ENCODE measurements around the gene PPP2R5E. TPM values are rescaled to one million over a fixed set of nuclear protein-coding genes. Genes with fewer than 3 reads are reported as not detected.

Gene PPP2R5E
- total RNA-seq, 2 donors from 2014 or later = 34.4 to 44.5 TPM

GRCh38 chr14:63477556-63477955 is 65.6 kb downstream of the PPP2R5E start:
- intact Hi-C loops (cut with DNase I) = no loop called here
- DNase-seq (ENCODE audit: low spot score) = no peak

DNA sequence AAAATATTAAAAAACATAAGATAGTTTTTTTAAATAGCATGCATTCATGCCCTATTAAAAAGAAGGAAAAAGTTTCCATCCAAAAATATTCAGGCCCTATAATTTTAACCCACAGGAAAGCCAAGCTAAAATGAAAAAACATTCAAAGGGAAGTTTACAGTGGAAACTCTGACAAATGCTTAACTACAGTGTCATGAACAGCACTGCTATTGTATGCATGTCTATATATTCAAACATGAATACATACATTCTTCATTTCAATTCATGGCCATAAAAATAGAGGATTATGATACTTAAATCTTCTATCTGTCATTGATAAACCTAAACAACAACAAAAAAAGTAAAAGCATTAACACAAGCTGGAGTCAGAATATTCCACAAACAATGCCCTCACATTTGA is 67.4 kb downstream of the PPP2R5E start:
- intact Hi-C loops (cut with DNase I) = no loop called here
- DNase-seq (ENCODE audit: low spot score) = no peak

GRCh38 chr14:63474844-63475243 is 68.3 kb downstream of the PPP2R5E start:
- intact Hi-C loops (cut with DNase I) = no loop called here
- DNase-seq (ENCODE audit: low spot score) = no peak

GRCh38 chr14:63474111-63474510 is 69.1 kb downstream of the PPP2R5E start:
- intact Hi-C loops (cut with DNase I) = no loop called here
- DNase-seq (ENCODE audit: low spot score) = no peak

GRCh38 chr14:63472986-63473788 is 70.0 kb downstream of the PPP2R5E start:
- DNase-seq (ENCODE audit: low spot score) = no peak
- intact Hi-C loops (cut with DNase I) = no loop called here

GRCh38 chr14:63470962-63471793 is 72.0 kb downstream of the PPP2R5E start:
- intact Hi-C loops (cut with DNase I) = no loop called here
- DNase-seq (ENCODE audit: low spot score) = no peak

DNA sequence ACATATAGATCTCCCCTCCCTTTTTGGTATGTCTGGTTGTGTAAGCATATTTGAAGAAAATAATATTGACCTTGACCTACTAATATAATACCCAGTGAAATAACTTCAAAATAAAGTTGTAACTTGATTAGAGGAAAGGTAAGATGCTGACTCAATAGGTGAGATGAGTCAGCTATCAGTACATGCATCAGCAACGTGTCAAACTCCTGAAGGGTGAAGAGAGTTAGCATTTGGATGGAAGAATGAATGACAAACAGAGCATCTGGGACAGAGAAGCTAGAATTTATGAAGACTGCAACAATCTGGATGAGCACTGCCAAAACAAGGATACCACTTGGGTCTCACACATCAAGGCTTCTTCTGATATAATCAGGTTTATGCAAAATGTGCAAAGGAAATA is 74.9 kb downstream of the PPP2R5E start:
- no peak for DNase-seq (ENCODE audit: low spot score)
- intact Hi-C loops (cut with DNase I) = no loop called here

GRCh38 chr14:63467440-63468072 is 75.6 kb downstream of the PPP2R5E start:
- intact Hi-C loops (cut with DNase I) = no loop called here
- no peak for DNase-seq (ENCODE audit: low spot score)

DNA sequence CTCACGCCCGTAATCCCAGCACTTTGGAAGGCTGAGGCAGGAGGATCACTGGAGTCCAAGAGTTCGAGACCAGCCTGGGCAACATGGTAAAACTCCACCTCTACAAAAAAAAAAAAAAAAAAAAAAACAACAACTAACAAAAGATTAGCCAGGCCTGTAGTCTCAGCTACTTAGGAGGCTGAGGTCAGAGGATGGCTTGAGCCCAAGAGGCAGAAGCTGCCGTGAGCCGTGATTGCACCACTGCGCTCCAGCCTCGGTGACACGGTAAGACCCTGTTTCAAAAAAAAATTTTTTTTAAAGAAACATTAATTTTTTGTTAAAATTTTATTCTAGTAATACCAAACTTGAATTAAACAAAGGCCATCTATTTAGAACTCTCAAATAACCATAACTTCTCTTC is 77.8 kb downstream of the PPP2R5E start:
- no peak for DNase-seq (ENCODE audit: low spot score)
- intact Hi-C loops (cut with DNase I) = no loop called here

DNA sequence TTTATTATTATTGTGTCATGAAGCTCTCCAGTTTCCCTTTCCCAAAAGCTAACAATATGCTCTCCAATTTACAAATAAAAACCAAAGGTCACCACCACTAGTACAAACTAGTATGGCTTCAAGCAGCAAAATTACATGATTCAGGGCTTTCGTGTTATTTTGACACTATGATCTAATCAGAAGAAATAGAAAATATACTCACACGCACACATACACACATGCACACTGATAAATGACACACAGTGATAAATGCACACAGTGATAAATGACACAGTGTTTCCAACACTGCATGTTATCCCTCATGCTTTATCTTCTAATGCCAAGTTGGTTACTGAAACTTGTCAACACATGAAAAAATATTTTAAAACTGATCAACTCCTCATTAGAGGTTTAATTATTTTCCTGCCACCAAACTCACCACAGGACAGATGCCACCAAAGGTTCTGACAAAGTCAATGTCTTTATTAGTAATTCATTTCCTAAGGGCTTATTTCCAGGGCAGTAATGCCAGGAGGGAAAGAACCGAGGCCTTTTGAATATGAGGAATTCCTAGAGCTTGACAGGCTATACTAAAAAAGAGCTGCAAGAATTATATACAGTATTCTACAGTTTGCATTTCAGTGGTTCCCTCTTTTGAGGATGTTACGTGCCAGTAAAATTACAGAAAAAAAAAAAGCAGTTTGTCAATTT is 82.4 kb downstream of the PPP2R5E start:
- no peak for DNase-seq (ENCODE audit: low spot score)
- intact Hi-C loops (cut with DNase I) = no loop called here

GRCh38 chr14:63459738-63460137 is 83.4 kb downstream of the PPP2R5E start:
- no peak for DNase-seq (ENCODE audit: low spot score)
- intact Hi-C loops (cut with DNase I) = no loop called here

DNA sequence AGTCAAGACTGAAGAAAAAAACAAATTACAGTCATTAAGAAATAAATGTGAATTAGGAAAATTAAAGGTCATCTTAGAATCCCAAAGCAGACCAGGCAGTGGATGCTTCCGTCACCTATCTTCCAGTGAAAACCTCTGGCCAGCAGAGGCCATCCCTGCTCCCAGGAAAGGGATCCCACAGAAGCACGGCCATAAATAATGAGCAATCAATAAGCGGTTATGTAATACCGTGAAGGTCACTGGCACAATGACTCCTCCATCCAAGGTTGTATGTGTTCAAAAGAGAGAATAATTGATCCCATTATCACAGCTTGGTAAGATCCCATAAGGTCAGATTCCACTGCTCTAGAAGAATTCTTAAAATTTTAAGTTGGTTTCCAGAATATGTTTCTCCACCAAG is 85.7 kb downstream of the PPP2R5E start:
- no peak for DNase-seq (ENCODE audit: low spot score)
- intact Hi-C loops (cut with DNase I) = no loop called here

GRCh38 chr14:63454863-63455622 is 88.1 kb downstream of the PPP2R5E start:
- intact Hi-C loops (cut with DNase I) = no loop called here
- DNase-seq (ENCODE audit: low spot score) = no peak

DNA sequence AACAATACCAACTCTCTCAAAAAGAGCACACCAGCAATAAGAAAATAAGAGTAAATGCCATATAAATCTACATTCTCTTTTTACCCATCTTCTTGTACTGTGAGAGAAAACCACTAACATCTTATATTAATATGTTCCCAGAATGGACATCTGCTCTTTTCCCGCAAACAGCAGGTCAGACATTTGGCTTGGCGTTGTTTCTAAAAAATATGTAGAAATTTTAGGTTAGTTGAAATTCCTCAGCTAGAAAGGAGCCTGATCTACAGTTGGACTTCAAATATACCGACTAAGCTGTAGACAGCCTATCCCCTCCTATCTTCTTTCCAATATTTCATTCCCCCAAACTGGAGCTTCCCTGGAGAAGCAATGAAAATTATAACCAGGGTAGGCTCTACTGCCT is 88.7 kb downstream of the PPP2R5E start:
- intact Hi-C loops (cut with DNase I) = no loop called here
- no peak for DNase-seq (ENCODE audit: low spot score)

- intact Hi-C loops (cut with DNase I) = no loop called here
- no peak for DNase-seq (ENCODE audit: low spot score)
Measured at GRCh38 chr14:63453443-63453936, 89.7 kb downstream of the PPP2R5E start.

GRCh38 chr14:63452796-63453195 is 90.4 kb downstream of the PPP2R5E start:
- intact Hi-C loops (cut with DNase I) = no loop called here
- no peak for DNase-seq (ENCODE audit: low spot score)

GRCh38 chr14:63448841-63449240 is 94.3 kb downstream of the PPP2R5E start:
- intact Hi-C loops (cut with DNase I) = no loop called here
- no peak for DNase-seq (ENCODE audit: low spot score)

GRCh38 chr14:63444588-63444987 is 98.6 kb downstream of the PPP2R5E start:
- intact Hi-C loops (cut with DNase I) = no loop called here
- no peak for DNase-seq (ENCODE audit: low spot score)

DNA sequence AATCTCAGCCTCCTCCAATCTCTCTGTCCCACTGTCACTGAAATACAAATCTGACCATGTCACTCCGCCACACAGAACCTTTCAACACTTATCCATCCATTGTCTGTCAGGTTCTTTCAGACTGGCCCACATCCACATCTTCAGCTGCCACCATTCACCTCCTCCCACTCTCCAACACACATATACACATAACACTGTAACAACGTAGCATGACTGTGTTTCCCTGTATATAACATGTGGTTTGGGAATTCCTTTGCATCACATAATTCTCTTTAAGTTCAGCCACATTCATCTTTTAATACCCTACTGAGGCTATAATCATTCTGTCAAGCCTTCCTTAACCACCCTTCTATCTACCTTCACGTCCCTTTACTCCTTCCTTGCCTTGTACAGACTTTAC is 99.2 kb downstream of the PPP2R5E start:
- DNase-seq (ENCODE audit: low spot score) = no peak
- intact Hi-C loops (cut with DNase I) = no loop called here

Measured in posterior vena cava (tissue), 2 donors.